Adrenal gland (tissue), 12 donors: ENCODE results near the gene NEU3. TPM values are rescaled to one million over a fixed set of nuclear protein-coding genes. Genes with fewer than 3 reads are reported as not detected.

Experiments used
- DNase-seq, 7 donors: peaks; one replicate each; pipeline ENCODE4 v3.0.0-alpha.2; 2019 to 2020
- H3K27ac ChIP-seq, 5 donors: fragments of 200-600 bp; sonication (generic) in 4 of 5; 1 replicate in 3 of 5; 2 replicates in 2 of 5; pipeline versions ENCODE4 v1.5.1 to v1.8.0; 2016 to 2020; ENCODE audit warnings: mild to moderate bottlenecking in 1 of 5
- H3K27me3 ChIP-seq: fragments of 200-600 bp; 2 replicates; pipeline ENCODE4 v1.8.0; 2021
- H3K36me3 ChIP-seq, 2 donors: fragments of 200-600 bp; replicated peaks in 1 of 2; 1 replicate in 1 of 2; 2 replicates in 1 of 2; pipeline versions ENCODE4 v1.5.1 to v1.8.0; 2018 to 2022
- H3K4me1 ChIP-seq, 2 donors: fragments of 200-600 bp; replicated peaks in 1 of 2; 1 replicate in 1 of 2; 2 replicates in 1 of 2; pipeline versions ENCODE4 v1.5.1 to v1.8.0; 2018 to 2021
- H3K4me3 ChIP-seq, 4 donors: fragments of 200-600 bp; sonication (generic) in 3 of 4; one replicate each; pipeline ENCODE4 v1.5.1; 2016 to 2018
- H3K9me3 ChIP-seq, 3 donors: fragments of 200-600 bp; sonication (generic) in 1 of 3; replicated peaks in 1 of 3; 1 replicate in 2 of 3; 2 replicates in 1 of 3; pipeline versions ENCODE4 v1.5.1 to v1.8.0; 2016 to 2021
- POLR2A ChIP-seq, 2 donors: fragments of 450-650 bp; IDR thresholded peaks; one replicate each; pipeline ENCODE4 v1.6.1; 2017; ENCODE audit warnings: antibody characterized with exemption in 2 of 2, mild to moderate bottlenecking in 2 of 2, moderate library complexity in 1 of 2
- WGBS, 4 donors: extraction: QIAGEN DNeasy Blood & Tissue Kit in 2 of 4; methylation state at CpG; one replicate each; pipeline versions ENCODE4 v1.1.5 to v1.1.7; 2013 to 2017; 5-methylcytosine and 5-hydroxymethylcytosine counted together
- intact Hi-C, 2 donors: fragments of 100-400 bp; cut with DNase I; formaldehyde crosslinking; loops; one replicate each; pipeline versions ENCODE4 v1.14.1 to v1.15.0; 2022 to 2023
- polyA plus RNA-seq, 3 donors: library from polyadenylated mRNA; stranded (reverse); fragments of 200-250 nt in 2 of 3; fragments of 350-450 nt in 1 of 3; fragmentation: Illumina TruSeq in 1 of 3; extraction: RNeasy Lipid Tissue Mini Kit (QIAGEN cat#74804) in 1 of 3; gene quantifications; one replicate each; pipeline ENCODE4 v1.2.3, GENCODE V29; 2013 to 2014
- total RNA-seq, 9 donors: library from RNA; depleted of rRNA in 4 of 9; stranded (reverse); fragments of >200 nt in 4 of 9; fragments of 120-200 nt in 1 of 9; fragmentation: NEBNext Ultra II Directional in 1 of 9; extraction: Animal tissue kit (Norgen Biotek cat#: 25700) in 1 of 9; gene quantifications; one replicate each; pipeline versions ENCODE4 v1.1.0 to v1.2.4, GENCODE V29; 2013 to 2023
- TF ChIP-seq, protein P1 (sequence below), 6 experiments: fragments of 450-650 bp in 4 of 6; fragments of 200-600 bp in 2 of 6; sonication (generic) in 1 of 6; IDR thresholded peaks; 1 replicate in 5 of 6; 2 replicates in 1 of 6; pipeline versions ENCODE4 v1.5.1 to v1.8.0; 2016 to 2021; ENCODE audit warnings: antibody characterized with exemption in 6 of 6, mild to moderate bottlenecking in 2 of 6, moderate library complexity in 1 of 6
- donor health status: healthy with polysubstance abuse.
- donor health status: Bipolar disorder and iron deficiency.
- donor health status: DM: yes; HTN: yes; CAD: no.
- donor health status: DM: no; HTN: no; CAD: no.
- donor health status: DM: no; HTN: no; CAD: no.
- donor health status: DM: yes; HTN: yes; CAD: no.

NEU3 gene
- total and polyA plus RNA-seq, 12 donors = 8.3 to 34.9 (median 19.7) TPM

DNA sequence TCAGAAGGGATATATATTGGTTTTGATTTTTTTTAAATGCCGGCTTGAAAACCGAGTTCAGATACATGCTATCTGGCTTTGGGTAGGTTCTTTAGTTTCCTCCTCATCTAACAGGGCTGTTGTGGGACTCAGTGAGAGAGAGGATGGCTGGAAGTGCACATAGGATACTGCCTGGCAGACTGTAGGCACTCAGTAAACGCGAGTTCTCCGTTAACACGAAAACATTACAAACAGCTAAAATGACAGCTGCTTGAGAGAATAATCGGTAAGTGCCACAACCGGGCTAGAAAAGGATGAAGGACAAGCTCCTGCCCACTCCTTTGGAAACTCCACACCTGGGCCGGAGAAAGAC is 40.2 kb upstream of the NEU3 start:
- no peaks in the 10 kb centered on the region for H3K27me3 ChIP-seq
- H3K36me3 ChIP-seq = no peaks in the 10 kb centered on the region
- no peak for TF ChIP-seq POLR2A (IDR thresholded peaks at IDR 0.05)
- TF ChIP-seq, protein P1, sequence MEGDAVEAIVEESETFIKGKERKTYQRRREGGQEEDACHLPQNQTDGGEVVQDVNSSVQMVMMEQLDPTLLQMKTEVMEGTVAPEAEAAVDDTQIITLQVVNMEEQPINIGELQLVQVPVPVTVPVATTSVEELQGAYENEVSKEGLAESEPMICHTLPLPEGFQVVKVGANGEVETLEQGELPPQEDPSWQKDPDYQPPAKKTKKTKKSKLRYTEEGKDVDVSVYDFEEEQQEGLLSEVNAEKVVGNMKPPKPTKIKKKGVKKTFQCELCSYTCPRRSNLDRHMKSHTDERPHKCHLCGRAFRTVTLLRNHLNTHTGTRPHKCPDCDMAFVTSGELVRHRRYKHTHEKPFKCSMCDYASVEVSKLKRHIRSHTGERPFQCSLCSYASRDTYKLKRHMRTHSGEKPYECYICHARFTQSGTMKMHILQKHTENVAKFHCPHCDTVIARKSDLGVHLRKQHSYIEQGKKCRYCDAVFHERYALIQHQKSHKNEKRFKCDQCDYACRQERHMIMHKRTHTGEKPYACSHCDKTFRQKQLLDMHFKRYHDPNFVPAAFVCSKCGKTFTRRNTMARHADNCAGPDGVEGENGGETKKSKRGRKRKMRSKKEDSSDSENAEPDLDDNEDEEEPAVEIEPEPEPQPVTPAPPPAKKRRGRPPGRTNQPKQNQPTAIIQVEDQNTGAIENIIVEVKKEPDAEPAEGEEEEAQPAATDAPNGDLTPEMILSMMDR (IDR thresholded peaks at IDR 0.05) = no peak
- no peak for DNase-seq
- peak overlapping the region; percentile 64 to 81 (median 76) for H3K4me3 ChIP-seq
- WGBS, 4 donors = 1 to 3% (median 2%) methylated on average over 8 to 9 of the region's 9 CpGs
- peak overlapping the region in 3 of 5 donors; percentile 73 to 86 (median 84) for H3K27ac ChIP-seq
- intact Hi-C loops = no loop called here
- peaks cover 1 to 41% of the 10 kb centered on the region in 2 donors for H3K4me1 ChIP-seq
- no peaks in the 10 kb centered on the region for H3K9me3 ChIP-seq

DNA sequence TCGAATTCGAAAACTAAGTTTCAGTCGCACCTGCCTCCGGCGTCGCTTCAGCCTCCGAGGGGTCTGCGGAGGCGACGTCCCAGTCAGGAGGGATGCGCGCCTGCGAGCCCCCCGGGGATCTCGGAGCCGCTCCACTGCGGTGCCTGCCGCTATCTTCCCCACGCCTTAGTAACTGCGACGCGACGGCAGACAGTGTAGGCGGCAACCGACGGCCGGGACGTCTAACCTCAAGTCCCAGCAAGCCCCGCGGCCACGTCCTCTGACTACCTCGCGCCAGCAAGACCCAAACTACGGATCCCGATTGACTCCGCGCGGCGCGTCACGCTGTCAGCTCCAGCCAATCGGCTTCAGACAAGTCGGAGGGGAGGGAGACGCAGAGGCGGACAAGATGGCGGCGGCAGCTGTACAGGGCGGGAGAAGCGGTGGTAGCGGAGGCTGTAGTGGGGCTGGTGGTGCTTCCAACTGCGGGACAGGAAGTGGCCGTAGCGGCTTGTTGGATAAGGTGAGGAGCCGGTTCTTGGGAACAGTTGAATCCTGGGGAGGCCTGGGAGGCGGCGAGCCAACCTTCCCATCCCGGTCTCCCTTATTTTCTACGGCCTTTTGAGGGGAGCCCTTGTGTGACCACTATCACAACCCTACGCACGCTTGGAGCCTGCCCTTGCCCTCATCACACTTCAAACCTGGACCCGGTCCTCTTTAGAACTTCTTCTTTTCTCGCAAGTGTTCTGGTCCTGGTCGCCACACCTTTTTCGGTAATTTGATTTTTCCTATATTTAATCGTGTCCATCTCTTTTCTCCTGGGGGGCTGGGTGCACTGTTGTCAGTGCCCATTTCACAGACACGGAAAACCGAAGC is 39.6 kb upstream of the NEU3 start, which contains the start of the genes SPCS2 and XRRA1:
Gene SPCS2 (plus strand): TSS at position 369 of the 855 bp plus-strand sequence. CDS start 20 bp downstream, at position 389.
Gene XRRA1 (minus strand): TSS at position 194 of the 855 bp plus-strand sequence. CDS start 8,213 bp downstream, outside the sequence.
- DNase-seq = peak; percentile 97 to 100 (median 99)
- WGBS, 4 donors = 0 to 3% (median 1%) methylated on average over 23 to 67 of the region's 67 CpGs
- no peaks in the 10 kb centered on the region for H3K9me3 ChIP-seq
- H3K27ac ChIP-seq = peak within 1 kb of the TSS; percentile 37 to 86 (median 73)
- H3K27me3 ChIP-seq = no peaks in the 10 kb centered on the region
- H3K4me3 ChIP-seq = peak within 1 kb of the TSS; percentile 64 to 81 (median 76)
- H3K36me3 ChIP-seq = no peaks in the 10 kb centered on the region
- intact Hi-C loops = no loop called here
- TF ChIP-seq POLR2A (IDR thresholded peaks at IDR 0.05) = peak; percentile 44 to 87
- TF ChIP-seq, protein P1 (IDR thresholded peaks at IDR 0.05) = no peak
- H3K4me1 ChIP-seq = peaks cover 3 to 47% of the 10 kb centered on the region in 2 donors

DNA sequence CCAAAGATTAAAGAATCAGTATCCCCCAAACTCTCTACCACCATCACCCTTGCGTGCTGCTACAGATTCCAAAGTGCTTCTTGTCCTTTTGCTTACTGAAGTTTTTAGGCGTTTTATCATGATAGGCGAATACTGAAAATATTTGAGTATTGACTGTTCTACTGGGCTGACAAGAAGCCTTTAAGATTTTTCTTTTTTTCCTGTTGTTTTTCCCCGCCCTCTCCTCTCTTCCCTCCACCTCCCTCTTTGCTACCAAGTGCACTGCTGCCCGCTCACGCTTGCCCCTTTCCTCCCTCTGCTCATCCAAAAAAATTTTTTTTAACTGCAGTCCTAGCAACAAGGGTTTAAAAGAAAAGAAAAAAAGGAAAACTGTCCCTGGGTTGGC is 39.0 kb upstream of the NEU3 start:
- H3K9me3 ChIP-seq = no peaks in the 10 kb centered on the region
- no peaks in the 10 kb centered on the region for H3K36me3 ChIP-seq
- intact Hi-C loops = no loop called here
- H3K4me3 ChIP-seq = peak overlapping the region in 3 of 4 donors; percentile 75 to 76 (median 76)
- H3K27me3 ChIP-seq = no peaks in the 10 kb centered on the region
- DNase-seq = no peak
- peaks cover 3 to 48% of the 10 kb centered on the region in 2 donors for H3K4me1 ChIP-seq
- peak overlapping the region; percentile 4 to 86 (median 73) for H3K27ac ChIP-seq
- WGBS, 4 donors = 1 to 2% (median 1%) methylated on average over 6 of the region's 6 CpGs
- TF ChIP-seq, protein P1 (IDR thresholded peaks at IDR 0.05) = no peak
- TF ChIP-seq POLR2A (IDR thresholded peaks at IDR 0.05) = no peak

DNA sequence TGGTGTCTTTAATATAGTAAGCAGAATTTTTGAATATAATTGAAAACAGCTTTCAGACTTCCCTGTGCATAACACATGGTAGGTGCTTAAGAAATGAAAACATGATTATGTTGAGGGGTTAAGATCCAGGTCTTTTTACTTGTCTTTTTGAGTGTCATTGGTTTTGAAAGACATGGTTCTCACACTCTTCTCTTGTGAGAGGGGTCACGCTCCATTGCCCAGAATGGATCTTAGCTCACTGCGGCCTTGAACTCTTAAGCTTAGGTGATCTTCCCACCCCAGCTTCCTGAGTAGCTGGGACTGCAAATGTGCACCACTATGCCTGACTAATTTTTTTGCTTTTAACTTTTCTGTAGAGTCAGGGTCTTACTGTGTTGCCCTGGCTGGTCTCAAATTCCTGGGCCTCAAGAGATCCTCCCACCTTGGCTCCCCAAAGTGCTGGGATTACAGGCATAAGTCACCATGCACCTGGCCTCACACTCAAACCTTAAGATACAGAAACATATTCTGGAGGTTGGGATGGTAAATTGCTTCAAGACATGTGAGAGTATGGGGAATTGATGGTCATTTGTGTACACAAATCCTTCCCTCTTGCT is 38.3 kb upstream of the NEU3 start:
- H3K9me3 ChIP-seq = no peaks in the 10 kb centered on the region
- 49 to 72% (median 52%) methylated on average over 2 of the region's 2 CpGs for WGBS, 4 donors
- peak overlapping the region in 1 of 5 donors; percentile 4 for H3K27ac ChIP-seq
- TF ChIP-seq, protein P1 (IDR thresholded peaks at IDR 0.05) = no peak
- TF ChIP-seq POLR2A (IDR thresholded peaks at IDR 0.05) = no peak
- intact Hi-C loops = no loop called here
- H3K4me3 ChIP-seq = peak overlapping the region in 1 of 4 donors; percentile 76
- H3K36me3 ChIP-seq = no peaks in the 10 kb centered on the region
- H3K4me1 ChIP-seq = peaks cover 3 to 51% of the 10 kb centered on the region in 2 donors
- H3K27me3 ChIP-seq = no peaks in the 10 kb centered on the region
- no peak for DNase-seq
